ENCODE data around the gene DRAXIN. TPM values are rescaled to one million over a fixed set of nuclear protein-coding genes. Genes with fewer than 3 reads are reported as not detected.
A peak's percentile ranks its signal among the peaks of the same experiment; 100 is the strongest.

The DRAXIN gene
- total RNA-seq, 1 donor = not detected

- DNase-seq (ENCODE audit: low read depth) = no peak
- no peak for TF ChIP-seq CTCF (IDR thresholded peaks at IDR 0.05; ENCODE audit: insufficient read depth, low read depth, low read length)
Observed at GRCh38 chr1:11714831-11715575, 23.5 kb downstream of the DRAXIN start.

GRCh38 chr1:11719313-11720032 lies 28.0 kb downstream of the DRAXIN start:
- TF ChIP-seq CTCF (IDR thresholded peaks at IDR 0.05; ENCODE audit: insufficient read depth, low read depth, low read length) = peak; percentile 99
- H3K4me3 ChIP-seq (ENCODE audit: low read depth, low read length) = peak overlapping the region; percentile 45
- DNase-seq (ENCODE audit: low read depth) = peak; percentile 68

More at GRCh38 chr1:11714831-11715575, 23.5 kb downstream of the DRAXIN start:
- H3K4me3 ChIP-seq (ENCODE audit: low read depth, low read length) = no peak overlapping the region

DNA sequence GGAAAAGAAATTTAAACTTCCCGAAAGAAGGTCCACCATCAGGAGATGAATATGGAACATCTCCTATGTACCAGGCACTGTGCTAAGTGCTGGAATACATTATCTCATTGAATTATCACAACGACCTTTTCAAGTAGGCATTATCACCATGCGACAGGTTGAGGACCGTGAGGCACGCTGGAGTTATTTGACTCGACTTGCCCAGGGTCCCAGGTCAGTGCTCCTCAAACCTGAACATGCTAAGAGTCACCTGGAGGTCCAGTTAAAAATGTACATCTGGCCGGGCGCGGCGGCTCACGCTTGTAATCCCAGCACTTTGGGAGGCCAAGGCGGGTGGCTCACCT lies 28.5 kb downstream of the DRAXIN start:
- no peak for DNase-seq (ENCODE audit: low read depth)
- no peak for TF ChIP-seq CTCF (IDR thresholded peaks at IDR 0.05; ENCODE audit: insufficient read depth, low read depth, low read length)
- no peak overlapping the region for H3K4me3 ChIP-seq (ENCODE audit: low read depth, low read length)

DNA sequence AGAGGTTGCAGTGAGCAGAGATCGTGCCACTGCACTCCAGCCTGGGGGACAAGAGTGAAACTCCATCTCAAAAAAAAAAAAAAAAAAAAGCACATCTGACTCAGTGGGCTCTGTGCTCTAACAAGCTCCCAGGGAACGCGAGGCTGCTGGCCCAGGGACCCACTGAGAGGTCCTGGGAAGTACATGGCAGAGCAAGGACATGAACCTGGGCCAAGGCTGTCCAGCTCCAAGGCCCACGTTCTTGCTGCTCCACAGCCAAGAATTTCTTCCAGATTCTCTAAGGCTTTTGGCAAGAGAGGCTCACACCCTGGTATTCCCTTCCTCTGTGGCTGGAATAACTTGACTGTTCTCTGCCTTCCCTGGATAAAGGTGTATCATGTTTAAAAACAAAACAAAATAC lies 29.0 kb downstream of the DRAXIN start:
- TF ChIP-seq CTCF (IDR thresholded peaks at IDR 0.05; ENCODE audit: insufficient read depth, low read depth, low read length) = no peak
- no peak for DNase-seq (ENCODE audit: low read depth)
- no peak overlapping the region for H3K4me3 ChIP-seq (ENCODE audit: low read depth, low read length)

GRCh38 chr1:11721311-11721710 lies 29.8 kb downstream of the DRAXIN start:
- no peak for TF ChIP-seq CTCF (IDR thresholded peaks at IDR 0.05; ENCODE audit: insufficient read depth, low read depth, low read length)
- H3K4me3 ChIP-seq (ENCODE audit: low read depth, low read length) = no peak overlapping the region
- DNase-seq (ENCODE audit: low read depth) = no peak

DNA sequence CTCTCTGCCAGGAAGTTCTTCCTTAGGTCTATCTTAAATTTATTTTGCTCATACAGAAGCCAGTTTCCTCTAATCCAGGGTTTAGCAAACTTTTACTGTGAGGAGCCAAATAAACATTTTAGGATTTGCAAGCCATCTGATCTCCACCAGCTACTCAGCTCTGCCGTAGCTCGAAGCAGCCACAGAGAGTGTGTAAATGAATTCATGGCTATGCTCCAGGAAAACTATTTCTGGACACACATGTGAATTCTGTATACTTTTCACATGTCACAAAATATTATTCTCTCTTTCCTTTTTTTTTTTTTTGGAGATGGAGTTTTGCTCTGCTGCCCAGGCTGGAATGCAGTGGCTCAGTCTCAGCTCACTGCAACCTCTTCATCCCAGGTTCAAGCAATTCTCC lies 31.0 kb downstream of the DRAXIN start:
- DNase-seq (ENCODE audit: low read depth) = no peak
- H3K4me3 ChIP-seq (ENCODE audit: low read depth, low read length) = no peak overlapping the region
- no peak for TF ChIP-seq CTCF (IDR thresholded peaks at IDR 0.05; ENCODE audit: insufficient read depth, low read depth, low read length)
